HepG2 (cell line): ENCODE results near the gene NXPH4. TPM values are rescaled to one million over a fixed set of nuclear protein-coding genes. Genes with fewer than 3 reads are reported as not detected.

Source experiments
- ATAC-seq: fragments of 200-7000 bp; cut with Tn5 transposase; 3 replicates; pipeline ENCODE4 v1.9.1; 2020; ENCODE audit warnings: mild to moderate bottlenecking, moderate library complexity
- BruUV-seq: library from RNA; stranded (reverse); fragments of 400-500 nt; replicated peaks from 2 replicates; lab custom pipeline; 2021; lab: Mats Ljungman, UMichigan
- CTCF ChIA-PET: fragments of 300-600 bp; formaldehyde crosslinking; extraction: SDS; loops from one replicate; lab custom pipeline; 2021; ENCODE audit warnings: low total read pairs, inconsistent platforms, low intra/inter-chr PET ratio; lab: Yijun Ruan, JAX
- POLR2A ChIA-PET: fragments of 350-600 bp; sonication (Branson Sonifier 250); formaldehyde crosslinking; loops from one replicate; lab custom pipeline; 2020; ENCODE audit warnings: antibody characterized with exemption, inconsistent platforms; lab: Yijun Ruan, JAX
- DNase-seq: peaks from one replicate; pipeline ENCODE4 v3.0.0-alpha.2; 2015; ENCODE audit warnings: low spot score
- FAIRE-seq: peaks from 3 replicates; lab custom pipeline; 2011; peaks lifted over from hg19 to GRCh38; lab: Jason Lieb, UNC
- H2AFZ ChIP-seq: one replicate; pipeline ENCODE4 v1.6.1; 2011; ENCODE audit warnings: low read length, inconsistent platforms
- H3K27ac ChIP-seq: fragments of 300-600 bp; 3 replicates; pipeline ENCODE4 v1.8.0; 2011; ENCODE audit warnings: mixed run types, mild to moderate bottlenecking, mixed read lengths, low read length, inconsistent platforms; ENCODE audit not compliant: insufficient read depth; ENCODE audit errors: extremely low read length
- H3K27me3 ChIP-seq, 2 experiments: fragments of 200-600 bp in 1 of 2; 2 replicates in 1 of 2; 3 replicates in 1 of 2; pipeline versions ENCODE4 v1.6.0 to v1.8.0; 2011; ENCODE audit warnings: low read length in 2 of 2, mild to moderate bottlenecking in 2 of 2, moderate library complexity in 2 of 2, inconsistent platforms in 1 of 2; ENCODE audit not compliant: insufficient read depth in 2 of 2, control insufficient read depth in 1 of 2
- H3K36me3 ChIP-seq, 2 experiments: fragments of 200-600 bp in 1 of 2; replicated peaks in 1 of 2; 2 replicates in 1 of 2; 3 replicates in 1 of 2; pipeline versions ENCODE4 v1.5.1 to v1.8.0; 2011; ENCODE audit warnings: low read length in 2 of 2, inconsistent platforms in 1 of 2; ENCODE audit not compliant: insufficient read depth in 2 of 2, control insufficient read depth in 1 of 2
- H3K4me1 ChIP-seq: 2 replicates; pipeline ENCODE4 v1.5.1; 2012; ENCODE audit warnings: low read length, inconsistent platforms; ENCODE audit not compliant: insufficient read depth
- H3K4me2 ChIP-seq: 2 replicates; pipeline ENCODE4 v1.6.0; 2011; ENCODE audit warnings: low read depth, low read length, inconsistent platforms
- H3K4me3 ChIP-seq, 3 experiments: fragments of 200-600 bp in 1 of 3; sonication (generic), shearing (Covaris generic) in 1 of 3; replicated peaks in 1 of 3; 2 replicates each; pipeline ENCODE4 v1.5.1; 2011 to 2016; ENCODE audit warnings: low read length in 3 of 3, inconsistent platforms in 2 of 3, low read depth in 2 of 3, mild to moderate bottlenecking in 2 of 3, control low read depth in 1 of 3, mixed read lengths in 1 of 3; ENCODE audit not compliant: insufficient read depth in 1 of 3
- H3K79me2 ChIP-seq: one replicate; pipeline ENCODE4 v1.6.1; 2011; ENCODE audit warnings: low read length, inconsistent platforms; ENCODE audit not compliant: insufficient read depth
- H3K9ac ChIP-seq: 2 replicates; pipeline ENCODE4 v1.6.0; 2011; ENCODE audit warnings: mild to moderate bottlenecking, low read depth, low read length, inconsistent platforms; ENCODE audit not compliant: insufficient read depth
- H3K9me3 ChIP-seq: 2 replicates; pipeline ENCODE4 v1.5.1; 2012; ENCODE audit warnings: mild to moderate bottlenecking, low read length
- H4K20me1 ChIP-seq: 2 replicates; pipeline ENCODE4 v1.6.0; 2011; ENCODE audit warnings: inconsistent platforms, mild to moderate bottlenecking, low read length, moderate library complexity; ENCODE audit not compliant: insufficient read depth
- MXI1 ChIP-seq: IDR thresholded peaks from 3 replicates; pipeline ENCODE4 v1.6.1; 2012; ENCODE audit warnings: low read depth, low read length, inconsistent platforms, borderline replicate concordance
- ZNF207 ChIP-seq: fragments of 450-650 bp; IDR thresholded peaks from 2 replicates; pipeline ENCODE4 v1.6.1; 2016; ENCODE audit warnings: antibody characterized with exemption, borderline replicate concordance
- ZNF264 ChIP-seq: sonication (generic); formaldehyde crosslinking; IDR thresholded peaks from 2 replicates; pipeline ENCODE4 v1.4.0; 2020; ENCODE audit warnings: missing genetic modification reagents
- ZNF609 ChIP-seq: sonication (generic); formaldehyde crosslinking; IDR thresholded peaks from 2 replicates; pipeline ENCODE4 v1.4.0; 2020; ENCODE audit warnings: mild to moderate bottlenecking, missing genetic modification reagents, borderline replicate concordance
- ZNF776 ChIP-seq: sonication (generic); formaldehyde crosslinking; IDR thresholded peaks from 2 replicates; pipeline ENCODE4 v1.4.0; 2020; ENCODE audit warnings: mild to moderate bottlenecking, missing genetic modification reagents
- ZNF784 ChIP-seq: sonication (generic); formaldehyde crosslinking; IDR thresholded peaks from 2 replicates; pipeline ENCODE4 v1.5.1; 2020; ENCODE audit warnings: missing genetic modification reagents, mild to moderate bottlenecking, borderline replicate concordance
- ZNF891 ChIP-seq: sonication (generic); formaldehyde crosslinking; IDR thresholded peaks from 2 replicates; pipeline ENCODE4 v1.5.0; 2020; ENCODE audit warnings: mild to moderate bottlenecking, missing genetic modification reagents
- WGBS: methylation state at CpG from one replicate; pipeline ENCODE4 v1.1.6; 2017; ENCODE audit warnings: low lambda C conversion rate; 5-methylcytosine and 5-hydroxymethylcytosine counted together
- in situ Hi-C: cut with HindIII; loops from 2 replicates; pipeline ENCODE4 v1.10.0; 2017; ENCODE audit warnings: low pct_unique_long_range_greater_than_20kb; ENCODE audit not compliant: extremely low pct_ligation_motif_present
- intact Hi-C: fragments of 100-400 bp; cut with micrococcal nuclease; formaldehyde crosslinking; loops from one replicate; pipeline ENCODE4 v1.10.0; 2022; ENCODE audit not compliant: unreplicated experiment
- polyA plus RNA-seq, 8 experiments: library from polyadenylated mRNA; depleted of rRNA in 3 of 8; stranded (reverse) in 7 of 8; unstranded in 1 of 8; fragments of >200 nt; fragmentation: Illumina TruSeq in 4 of 8; extraction: Trizol in 4 of 8; gene quantifications; 2 replicates each; pipeline versions ENCODE4 v1.2.1 to v1.2.3, GENCODE V29; 2011 to 2016; ENCODE audit warnings: low read depth in 4 of 8, missing spikeins in 1 of 8, mixed read lengths in 1 of 8; ENCODE audit not compliant: insufficient read depth in 1 of 8
- total RNA-seq, 5 experiments: library from RNA; depleted of rRNA; stranded (reverse); fragments of >200 nt; fragmentation: Illumina TruSeq; extraction: Trizol; gene quantifications; 2 replicates each; pipeline ENCODE4 v1.2.3, GENCODE V29; 2016; ENCODE audit warnings: low read depth in 1 of 5

Gene NXPH4
- total and polyA plus RNA-seq, 2 of the 13 experiments (the other 11 are each of a cell fraction or from before 2014, with no cell fraction given), result 0.13 TPM; not detected in 1

GRCh38 chr12:57193706-57194245, 22.8 kb upstream of the NXPH4 start (continued):
- TF ChIP-seq ZNF609 (CRISPR knock-in tag), result no peak
- no peak for TF ChIP-seq ZNF891 (CRISPR knock-in tag)

- no peaks in the 10 kb centered on the region; a peak in 1 of 5 replicates for H3K27me3 ChIP-seq
- intact Hi-C loops (no loop called here), in situ Hi-C loops (no loop called here)
- no peaks in the 10 kb centered on the region for H4K20me1 ChIP-seq
- ATAC-seq (no peak), FAIRE-seq (no peak), DNase-seq (no peak)
- no peaks in the 10 kb centered on the region for H3K9me3 ChIP-seq
- no peak overlapping the region for H3K27ac ChIP-seq
- no peak overlapping the region for H2AFZ ChIP-seq
- no TSS peak for BruUV-seq
- H3K4me2 ChIP-seq, result no peak overlapping the region
- H3K4me1 ChIP-seq, result no peaks in the 10 kb centered on the region
- CTCF ChIA-PET, result interaction anchor here (1.1 kb wide), 1 partner anchor 11 kb away, joined by 3 read pairs; no protein-coding TSS in a partner anchor
- peaks cover 78 to 98% of the 10 kb centered on the region in 2 experiments for H3K36me3 ChIP-seq
- POLR2A ChIA-PET, result no interaction called here
- no peaks in the 10 kb centered on the region for H3K79me2 ChIP-seq
- H3K4me3 ChIP-seq, result no peak overlapping the region
- no peak overlapping the region for H3K9ac ChIP-seq
- WGBS, result no CpG with 5 or more reads among the region's 18 CpGs
- no peak for TF ChIP-seq ZNF207
- no peak for TF ChIP-seq ZNF784 (CRISPR knock-in tag)
- no peak for TF ChIP-seq MXI1
- no peak for TF ChIP-seq ZNF264 (CRISPR knock-in tag)
- no peak for TF ChIP-seq ZNF776
Measured at GRCh38 chr12:57194253-57194652, 22.3 kb upstream of the NXPH4 start.
